HepG2 (cell line): Measurements from ENCODE around the gene POLRMT. TPM values are rescaled to one million over a fixed set of nuclear protein-coding genes. Genes with fewer than 3 reads are reported as not detected.
A peak's percentile ranks its signal among the peaks of the same experiment; 100 is the strongest.

Experiments
- AGO2 ChIP-seq: fragments of 200-400 bp; formaldehyde crosslinking; optimal IDR thresholded peaks from 2 replicates; pipeline ENCODE3; 2017; ENCODE audit warnings: mild to moderate bottlenecking, low read depth, low read length, moderate library complexity
- IRF9 ChIP-seq: sonication (generic); formaldehyde crosslinking; IDR thresholded peaks from 2 replicates; pipeline ENCODE4 v1.8.0; 2022; ENCODE audit warnings: missing genetic modification reagents, mild to moderate bottlenecking, borderline replicate concordance
- KLF11 ChIP-seq: IDR thresholded peaks from 2 replicates; pipeline ENCODE4 v1.6.1; 2016; ENCODE audit warnings: missing compliant biosample characterization
- RORA ChIP-seq: sonication (generic); formaldehyde crosslinking; IDR thresholded peaks from 2 replicates; pipeline ENCODE4 v1.5.0; 2020; ENCODE audit warnings: mild to moderate bottlenecking, missing genetic modification reagents, moderate library complexity
- SP140L ChIP-seq: sonication (generic); formaldehyde crosslinking; IDR thresholded peaks from 2 replicates; pipeline ENCODE4 v1.4.0; 2020; ENCODE audit warnings: missing genetic modification reagents, borderline replicate concordance
- TFE3 ChIP-seq: IDR thresholded peaks from 2 replicates; pipeline ENCODE4 v1.6.1; 2016
- TMF1 ChIP-seq: sonication (generic); formaldehyde crosslinking; IDR thresholded peaks from 2 replicates; pipeline ENCODE4 v1.8.1; 2022; ENCODE audit warnings: low read depth, missing genetic modification reagents
- ZNF263 ChIP-seq: sonication (generic); formaldehyde crosslinking; IDR thresholded peaks from 2 replicates; pipeline ENCODE4 v1.4.0; 2020; ENCODE audit warnings: missing genetic modification reagents
- ZNF331 ChIP-seq: sonication (generic); formaldehyde crosslinking; IDR thresholded peaks from 2 replicates; pipeline ENCODE4 v1.4.0; 2020; ENCODE audit warnings: missing genetic modification reagents
- ZNF576 ChIP-seq: sonication (generic); formaldehyde crosslinking; IDR thresholded peaks from 2 replicates; pipeline ENCODE4 v1.4.0; 2020; ENCODE audit warnings: mild to moderate bottlenecking, missing genetic modification reagents
- ZNF589 ChIP-seq: sonication (generic); formaldehyde crosslinking; conservative IDR thresholded peaks from 2 replicates; pipeline ENCODE4 v1.8.0; 2022; ENCODE audit warnings: mild to moderate bottlenecking, moderate library complexity, missing genetic modification reagents
- ZNF609 ChIP-seq: sonication (generic); formaldehyde crosslinking; IDR thresholded peaks from 2 replicates; pipeline ENCODE4 v1.4.0; 2020; ENCODE audit warnings: mild to moderate bottlenecking, missing genetic modification reagents, borderline replicate concordance
- polyA plus RNA-seq, 8 experiments: library from polyadenylated mRNA; depleted of rRNA in 3 of 8; stranded (reverse) in 7 of 8; unstranded in 1 of 8; fragments of >200 nt; fragmentation: Illumina TruSeq in 4 of 8; extraction: Trizol in 4 of 8; gene quantifications; 2 replicates each; pipeline versions ENCODE4 v1.2.1 to v1.2.3, GENCODE V29; 2011 to 2016; ENCODE audit warnings: low read depth in 4 of 8, missing spikeins in 1 of 8, mixed read lengths in 1 of 8; ENCODE audit not compliant: insufficient read depth in 1 of 8
- total RNA-seq, 5 experiments: library from RNA; depleted of rRNA; stranded (reverse); fragments of >200 nt; fragmentation: Illumina TruSeq; extraction: Trizol; gene quantifications; 2 replicates each; pipeline ENCODE4 v1.2.3, GENCODE V29; 2016; ENCODE audit warnings: low read depth in 1 of 5
- TF ChIP-seq, protein P1 (sequence below): sonication (generic); formaldehyde crosslinking; IDR thresholded peaks from 2 replicates; pipeline ENCODE4 v1.4.0; 2020; ENCODE audit warnings: missing genetic modification reagents
- TF ChIP-seq, protein P2 (sequence below), 2 experiments: sonication (generic) in 1 of 2; formaldehyde crosslinking in 1 of 2; IDR thresholded peaks; 2 replicates each; pipeline versions ENCODE4 v1.6.1 to v1.9.0; 2014 to 2022; ENCODE audit warnings: antibody characterized with exemption in 1 of 2, borderline replicate concordance in 1 of 2, inconsistent platforms in 1 of 2, low read depth in 1 of 2, missing genetic modification reagents in 1 of 2

The POLRMT gene
- total and polyA plus RNA-seq, 2 of the 13 experiments (the other 11 are each of a cell fraction or from before 2014, with no cell fraction given): 78.0 to 101 TPM

DNA sequence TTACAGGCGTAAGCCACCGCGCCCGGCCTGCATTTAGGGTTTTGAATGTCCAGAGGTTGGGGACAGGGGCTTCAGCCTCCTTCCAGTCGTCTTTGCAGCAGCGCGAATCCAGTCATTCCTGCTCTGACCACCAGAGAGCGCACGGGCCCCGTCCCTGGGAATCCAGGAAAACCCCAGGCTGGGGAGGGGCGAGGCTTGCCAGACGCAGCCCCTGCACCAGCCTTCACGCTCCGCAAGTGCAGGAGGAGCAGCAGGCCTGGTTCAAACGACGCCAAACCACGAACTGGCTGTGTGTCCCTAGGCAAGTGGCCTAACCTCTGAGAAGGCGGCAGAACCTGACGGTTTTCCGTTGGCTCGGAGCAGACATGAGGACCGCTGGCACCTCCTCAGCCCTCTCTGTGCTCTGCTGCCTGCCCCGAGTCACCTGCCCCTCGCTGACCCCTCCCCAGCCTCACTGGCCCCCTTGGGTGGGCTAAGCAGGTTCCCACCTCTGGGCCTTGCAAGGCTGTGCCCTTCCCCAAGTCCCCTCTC lies 31.6 kb upstream of the POLRMT start (continued):
- TF ChIP-seq ZNF576 (CRISPR knock-in tag) (no peak; the same call in 1 of the 2 replicates), IRF9 (CRISPR knock-in tag) (no peak), SP140L (CRISPR knock-in tag) (no peak), AGO2 (no peak), ZNF589 (no peak), TMF1 (peak; percentile 53; the same call in 1 of the 2 replicates), RORA (CRISPR knock-in tag) (no peak), TFE3 (CRISPR knock-in tag) (peak; percentile 36; the same call in 1 of the 2 replicates), ZNF331 (CRISPR knock-in tag) (peak; percentile 83), ZNF609 (CRISPR knock-in tag) (peak; percentile 39; the same call in 1 of the 2 replicates), KLF11 (CRISPR knock-in tag) (no peak), ZNF263 (CRISPR knock-in tag) (0 out of 2 replicates have a peak, but pooled peaks have one; percentile 47)
- TF ChIP-seq, protein P1, sequence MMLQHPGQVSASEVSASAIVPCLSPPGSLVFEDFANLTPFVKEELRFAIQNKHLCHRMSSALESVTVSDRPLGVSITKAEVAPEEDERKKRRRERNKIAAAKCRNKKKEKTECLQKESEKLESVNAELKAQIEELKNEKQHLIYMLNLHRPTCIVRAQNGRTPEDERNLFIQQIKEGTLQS (CRISPR knock-in tag): peak; percentile 56
- TF ChIP-seq, protein P2, sequence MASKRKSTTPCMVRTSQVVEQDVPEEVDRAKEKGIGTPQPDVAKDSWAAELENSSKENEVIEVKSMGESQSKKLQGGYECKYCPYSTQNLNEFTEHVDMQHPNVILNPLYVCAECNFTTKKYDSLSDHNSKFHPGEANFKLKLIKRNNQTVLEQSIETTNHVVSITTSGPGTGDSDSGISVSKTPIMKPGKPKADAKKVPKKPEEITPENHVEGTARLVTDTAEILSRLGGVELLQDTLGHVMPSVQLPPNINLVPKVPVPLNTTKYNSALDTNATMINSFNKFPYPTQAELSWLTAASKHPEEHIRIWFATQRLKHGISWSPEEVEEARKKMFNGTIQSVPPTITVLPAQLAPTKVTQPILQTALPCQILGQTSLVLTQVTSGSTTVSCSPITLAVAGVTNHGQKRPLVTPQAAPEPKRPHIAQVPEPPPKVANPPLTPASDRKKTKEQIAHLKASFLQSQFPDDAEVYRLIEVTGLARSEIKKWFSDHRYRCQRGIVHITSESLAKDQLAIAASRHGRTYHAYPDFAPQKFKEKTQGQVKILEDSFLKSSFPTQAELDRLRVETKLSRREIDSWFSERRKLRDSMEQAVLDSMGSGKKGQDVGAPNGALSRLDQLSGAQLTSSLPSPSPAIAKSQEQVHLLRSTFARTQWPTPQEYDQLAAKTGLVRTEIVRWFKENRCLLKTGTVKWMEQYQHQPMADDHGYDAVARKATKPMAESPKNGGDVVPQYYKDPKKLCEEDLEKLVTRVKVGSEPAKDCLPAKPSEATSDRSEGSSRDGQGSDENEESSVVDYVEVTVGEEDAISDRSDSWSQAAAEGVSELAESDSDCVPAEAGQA (IDR thresholded peaks at IDR 0.05; ENCODE audit: low read depth): no peak
- TF ChIP-seq, protein P2 (CRISPR knock-in tag; IDR thresholded peaks at IDR 0.05; ENCODE audit: borderline replicate concordance): no peak
